ENCODE measurements around the gene TBL1XR1. TPM values are rescaled to one million over a fixed set of nuclear protein-coding genes. Genes with fewer than 3 reads are reported as not detected.

Gene TBL1XR1
- total and polyA plus RNA-seq, 2 of the 8 experiments (the other 6 are each of a cell fraction or from before 2014, with no cell fraction given): 28.1 to 147 TPM

- H2BK5ac ChIP-seq (ENCODE audit: low read depth, low read length): no peak overlapping the region
- no peak overlapping the region for H2BK15ac ChIP-seq (ENCODE audit: low read length)
- H3K36me3 ChIP-seq (ENCODE audit: control insufficient read depth in 2 of 4, insufficient read depth in 4 of 4, low read length in 3 of 4): peaks cover 0 to 22% (median 1%) of the 10 kb centered on the region in 4 experiments; a peak in 4 of 8 replicates
- no peak overlapping the region for H3K9ac ChIP-seq (replicated peaks in 1 of 4; ENCODE audit: extremely low read depth in 1 of 4, low read depth in 3 of 4, low read length in 3 of 4)
- no peak overlapping the region for H2BK20ac ChIP-seq (ENCODE audit: low read length)
- no peak overlapping the region for H2AK5ac ChIP-seq (ENCODE audit: low read depth, low read length)
- H3K23ac ChIP-seq (ENCODE audit: insufficient read length): no peak overlapping the region
- POLR2A ChIA-PET (ENCODE audit: partially characterized antibody): no interaction called here
- no peaks in the 10 kb centered on the region; the same call in 1 of the 2 replicates for H3K23me2 ChIP-seq (ENCODE audit: low read depth, low read length)
- H4K91ac ChIP-seq (replicated peaks; ENCODE audit: insufficient read length, low read length): no peak overlapping the region
- no peak overlapping the region for H3K4me2 ChIP-seq (ENCODE audit: insufficient read depth in 1 of 2, low read depth in 2 of 2, low read length in 2 of 2)
- FAIRE-seq (no peak), DNase-seq (ENCODE audit: low read depth in 1 of 2, low spot score in 2 of 2) (no peak)
- no peak overlapping the region for H4K5ac ChIP-seq (ENCODE audit: insufficient read length, low read depth, low read length)
- no peak overlapping the region for H2AFZ ChIP-seq (ENCODE audit: low read length)
- no peak overlapping the region for H4K8ac ChIP-seq (ENCODE audit: extremely low read depth, insufficient read depth, low read length)
- H3K79me1 ChIP-seq (ENCODE audit: low read depth, low read length): peaks cover 2% of the 10 kb centered on the region; the same call in 1 of the 2 replicates
- peaks cover 18 to 100% of the 10 kb centered on the region in 2 experiments; a peak in 3 of 4 replicates for H3K79me2 ChIP-seq (ENCODE audit: control insufficient read depth in 1 of 2, insufficient read depth in 2 of 2, low read length in 2 of 2)
- H3K4me1 ChIP-seq (replicated peaks in 1 of 4; ENCODE audit: control insufficient read depth in 3 of 4, insufficient read depth in 4 of 4, low read length in 3 of 4): peaks cover 0 to 8% (median 3%) of the 10 kb centered on the region in 4 experiments; a peak in 4 of 7 replicates
- H3K27me3 ChIP-seq (replicated peaks in 1 of 4; ENCODE audit: control insufficient read depth in 3 of 4, extremely low read depth in 1 of 4, insufficient read depth in 3 of 4, low read length in 3 of 4): no peaks in the 10 kb centered on the region
- H2BK12ac ChIP-seq (ENCODE audit: low read depth, low read length): no peak overlapping the region
- no peak for TF ChIP-seq HDAC6 (IDR thresholded peaks at IDR 0.05; ENCODE audit: low read depth, low read length)
- no peak for TF ChIP-seq SP4 (IDR thresholded peaks at IDR 0.05; ENCODE audit: low read length)
- no peak for TF ChIP-seq ATF3 (IDR thresholded peaks at IDR 0.05; ENCODE audit: insufficient read depth, low read depth, low read length)
- TF ChIP-seq SRF (IDR thresholded peaks at IDR 0.05; ENCODE audit: low read depth, low read length): no peak
- TF ChIP-seq MAFK (IDR thresholded peaks at IDR 0.05; ENCODE audit: low read depth, low read length): no peak
- TF ChIP-seq SAP30 (IDR thresholded peaks at IDR 0.05; ENCODE audit: insufficient read depth, insufficient replicate concordance, low read length): no peak
- TF ChIP-seq RXRA (IDR thresholded peaks at IDR 0.05; ENCODE audit: insufficient read depth, low read depth, low read length): no peak
- no peak for TF ChIP-seq BCL11A (IDR thresholded peaks at IDR 0.05; ENCODE audit: low read depth in 2 of 2, low read length in 2 of 2)
- TF ChIP-seq KDM5A (IDR thresholded peaks at IDR 0.05; ENCODE audit: low read length): no peak
- TF ChIP-seq JUN (IDR thresholded peaks at IDR 0.05; ENCODE audit: low read depth, low read length): no peak
- no peak for TF ChIP-seq GTF2F1 (IDR thresholded peaks at IDR 0.05; ENCODE audit: borderline replicate concordance, low read depth, low read length)
- no peak for TF ChIP-seq BACH1 (IDR thresholded peaks at IDR 0.05; ENCODE audit: low read length)
- TF ChIP-seq RNF2 (IDR thresholded peaks at IDR 0.05; ENCODE audit: borderline replicate concordance, low read depth, low read length, missing control alignments, poor library complexity, severe bottlenecking): no peak
- no peak for TF ChIP-seq CBX8 (IDR thresholded peaks at IDR 0.05; ENCODE audit: borderline replicate concordance, low read depth, low read length)
- H2BK120ac ChIP-seq (replicated peaks; ENCODE audit: low read depth, low read length): no peak overlapping the region
- peaks cover 0 to 4% of the 10 kb centered on the region in 2 experiments; a peak in 1 of 4 replicates for H3K9me3 ChIP-seq (ENCODE audit: insufficient read depth in 2 of 2, low read depth in 1 of 2, low read length in 1 of 2)
- CTCF ChIA-PET (ENCODE audit: partially characterized antibody): no interaction called here
- no peak overlapping the region for H3K4ac ChIP-seq (replicated peaks; ENCODE audit: insufficient read length, low read depth, low read length)
- H3K18ac ChIP-seq (ENCODE audit: extremely low read depth, low read length): no peak overlapping the region
- H3K27ac ChIP-seq (ENCODE audit: low read depth, low read length): no peak overlapping the region
- peaks cover 3 to 7% of the 10 kb centered on the region in 2 experiments for H4K20me1 ChIP-seq (replicated peaks in 1 of 2; ENCODE audit: control insufficient read depth in 1 of 2, insufficient read depth in 2 of 2, low read length in 2 of 2)
- H3K56ac ChIP-seq (replicated peaks; ENCODE audit: insufficient read length, low read depth, low read length): no peak overlapping the region
- no peak overlapping the region for H3K4me3 ChIP-seq (ENCODE audit: extremely low read depth in 1 of 4, insufficient read depth in 2 of 4, low read depth in 3 of 4, low read length in 4 of 4)
- no peak overlapping the region for H3K14ac ChIP-seq (ENCODE audit: insufficient read length)
Observed at GRCh38 chr3:177093966-177094365, 103.3 kb downstream of the TBL1XR1 start.

Measured in H1 (cell line).